GM21717 (cell line): Measurements from ENCODE around the gene KIR3DL2.
"Not testable (repeated sequence)": the region's sequence is repeated elsewhere in the genome, so short reads cannot be mapped to it uniquely, and the experiment has no call there.

Experiments
- ATAC-seq: cut with Tn5 transposase; IDR thresholded peaks from one replicate; pipeline ENCODE4 v1.9.1; 2021; ENCODE audit warnings: mild to moderate bottlenecking, moderate library complexity; ENCODE audit not compliant: unreplicated experiment

The KIR3DL2 gene

DNA sequence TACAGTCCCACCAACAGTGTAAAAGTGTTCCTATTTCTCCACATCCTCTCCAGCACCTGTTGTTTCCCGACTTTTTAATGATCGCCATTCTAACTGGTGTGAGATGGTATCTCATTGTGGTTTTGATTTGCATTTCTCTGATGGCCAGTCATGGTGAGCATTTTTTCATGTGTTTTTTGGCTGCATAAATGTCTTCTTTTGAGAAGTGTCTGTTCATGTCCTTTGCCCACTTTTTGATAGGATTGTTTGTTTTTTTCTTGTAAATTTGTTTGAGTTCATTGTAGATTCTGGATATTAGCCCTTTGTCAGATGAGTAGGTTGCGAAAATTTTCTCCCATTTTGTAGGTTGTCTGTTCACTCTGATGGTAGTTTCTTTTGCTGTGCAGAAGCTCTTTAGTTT is 13.2 kb downstream of the KIR3DL2 start:
- not testable (repeated sequence) for ATAC-seq

DNA sequence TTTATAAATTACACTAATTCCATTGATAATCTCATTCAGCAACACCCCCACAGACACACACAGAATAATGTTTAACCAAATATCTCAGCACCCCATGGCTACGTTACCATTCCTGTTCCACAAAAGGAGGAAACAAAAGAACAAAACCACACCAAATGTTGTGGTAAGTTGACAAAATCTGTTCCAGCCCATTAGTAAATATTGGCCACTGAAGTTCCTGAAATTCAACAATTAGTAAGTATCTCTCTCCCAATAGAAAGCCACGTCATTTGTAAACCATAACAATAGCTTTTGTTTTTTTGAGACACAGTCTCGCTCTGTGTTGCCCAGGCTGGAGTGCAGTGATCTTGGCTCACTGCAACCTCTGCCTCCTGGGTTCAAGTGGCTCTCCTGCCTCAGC is 21.5 kb downstream of the KIR3DL2 start:
- no peak for ATAC-seq

DNA sequence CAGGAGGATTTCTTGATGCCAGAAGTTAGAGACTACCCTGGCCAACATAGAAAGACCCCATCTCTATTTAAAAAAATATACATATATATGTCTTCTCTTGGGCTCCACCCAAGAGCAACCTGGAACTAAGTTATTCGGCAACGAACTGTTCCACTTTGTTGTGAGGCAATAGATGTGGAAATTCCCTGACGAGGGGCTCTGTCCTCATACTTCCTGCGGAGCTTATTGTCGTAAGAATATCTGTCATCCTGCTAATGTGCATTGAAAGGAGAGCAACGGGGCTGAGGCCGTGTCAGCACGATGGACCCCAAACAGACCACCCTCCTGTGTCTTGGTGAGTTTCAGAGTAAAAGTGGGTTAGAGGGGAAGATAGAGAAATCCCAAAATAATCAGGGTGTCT is 23.7 kb downstream of the KIR3DL2 start, which contains the start of gene FCAR:
Gene FCAR, plus strand, starts transcription at position 246 of the 400 bp plus-strand sequence. Its CDS starts 55 bp downstream, at position 301.
- ATAC-seq = no peak

- ATAC-seq = no peak
Measured at GRCh38 chr19:54875506-54875905, 25.3 kb downstream of the KIR3DL2 start.

DNA sequence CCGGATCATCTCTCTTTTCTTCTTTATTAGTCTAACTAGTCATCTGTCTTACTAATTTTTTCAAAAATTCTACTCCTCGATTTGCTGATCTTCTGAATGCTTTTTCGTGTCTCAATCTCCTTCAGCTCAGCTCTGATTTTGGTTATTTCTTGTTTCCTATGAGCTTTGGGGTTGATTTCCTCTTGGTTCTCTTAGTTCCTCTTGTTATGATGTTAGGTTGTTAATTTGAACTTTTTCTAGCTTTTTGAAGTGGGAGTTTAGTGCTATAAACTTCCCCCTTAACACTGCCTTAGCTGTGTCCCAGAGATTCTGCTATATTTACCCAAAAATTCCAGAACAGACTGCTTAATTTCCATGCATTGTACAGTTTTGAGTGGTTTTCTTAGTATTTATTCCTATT is 27.2 kb downstream of the KIR3DL2 start:
- no peak for ATAC-seq

- no peak for ATAC-seq
Measured at GRCh38 chr19:54881884-54882283, 31.6 kb downstream of the KIR3DL2 start.

DNA sequence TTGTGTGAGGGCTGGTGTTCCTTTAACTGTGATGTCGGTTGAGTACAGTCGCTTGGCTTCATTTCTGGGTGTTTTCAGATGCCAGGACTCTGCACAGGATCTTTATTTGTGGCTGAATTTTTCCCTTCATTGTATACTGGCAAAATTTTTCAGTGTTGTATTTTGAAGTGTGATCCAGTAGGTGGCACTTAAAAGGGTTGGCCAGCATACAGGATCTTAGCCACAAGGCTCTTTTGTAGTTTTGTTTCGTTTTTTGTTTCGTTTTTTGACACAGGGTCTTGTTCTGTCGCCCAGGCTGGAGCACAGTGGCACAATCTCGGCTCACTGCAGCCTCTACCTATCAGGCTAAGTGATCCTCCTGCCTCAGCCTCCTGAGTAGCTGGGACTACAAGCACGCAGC is 32.5 kb downstream of the KIR3DL2 start:
- no peak for ATAC-seq

DNA sequence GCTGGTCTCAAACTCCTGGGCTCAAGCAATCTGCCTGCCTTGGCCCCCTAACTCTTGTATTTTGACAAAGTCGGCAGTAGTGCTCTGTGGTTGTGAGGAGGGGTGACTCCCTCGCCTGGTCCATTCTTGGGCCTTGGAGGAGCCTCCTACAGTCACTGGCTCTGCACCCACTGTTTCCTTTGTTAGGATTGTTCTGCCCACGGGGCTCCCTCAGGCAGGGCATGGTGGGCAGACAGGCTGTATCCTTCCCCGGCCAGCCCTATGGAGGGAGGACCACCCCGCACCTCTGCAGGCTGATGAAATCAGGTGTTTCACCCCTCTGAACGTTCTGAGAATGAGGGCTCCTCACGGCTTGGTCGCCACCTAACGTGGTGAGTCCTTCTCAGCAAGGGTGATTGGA is 33.0 kb downstream of the KIR3DL2 start:
- ATAC-seq = no peak

DNA sequence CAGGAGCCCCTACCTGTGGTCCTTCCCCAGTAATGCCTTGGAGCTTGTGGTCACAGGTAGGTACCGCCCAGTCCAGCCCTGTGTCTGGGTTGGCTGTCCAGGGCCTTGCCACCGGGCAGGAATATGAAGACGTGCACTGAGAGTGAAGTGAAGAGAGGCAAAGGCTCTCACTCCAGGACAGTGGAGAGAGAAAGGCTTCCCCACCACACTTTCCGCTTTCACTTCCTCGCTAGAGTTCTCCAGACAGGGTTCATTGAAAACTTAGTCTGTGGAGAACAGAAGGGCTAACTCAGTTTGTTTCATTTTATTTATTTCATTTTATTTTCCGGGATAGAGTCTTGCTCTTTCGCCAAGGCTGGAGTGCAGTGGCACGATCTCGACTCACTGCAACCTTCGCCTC is 38.0 kb downstream of the KIR3DL2 start:
- no peak for ATAC-seq

- ATAC-seq = no peak
Measured at GRCh38 chr19:54889566-54889965, 39.3 kb downstream of the KIR3DL2 start.

- ATAC-seq = no peak
Measured at GRCh38 chr19:54893406-54893805, 43.2 kb downstream of the KIR3DL2 start.

- ATAC-seq = not testable (repeated sequence)
Measured at GRCh38 chr19:54894106-54894505, 43.9 kb downstream of the KIR3DL2 start.

- ATAC-seq = no peak
Measured at GRCh38 chr19:54896036-54896435, 45.8 kb downstream of the KIR3DL2 start.

DNA sequence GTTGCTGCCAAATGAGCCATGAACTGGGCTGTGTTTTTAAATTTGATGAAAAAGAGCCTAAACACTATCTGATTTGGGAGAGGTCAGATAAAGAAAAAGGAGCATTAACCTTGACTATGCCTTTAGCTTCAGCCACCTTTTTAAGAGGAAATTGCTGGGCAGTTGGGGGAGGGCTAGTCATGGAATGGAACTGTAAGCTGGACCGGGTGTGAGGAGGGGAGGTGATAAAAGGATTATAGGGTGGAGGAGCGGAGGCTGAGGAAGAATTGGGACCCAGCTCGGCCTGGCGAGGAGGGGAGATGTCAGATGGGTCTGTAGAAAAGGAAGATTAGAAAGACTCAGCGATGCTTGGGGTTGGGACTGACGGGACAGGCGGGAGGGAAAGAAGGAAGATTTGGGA is 48.4 kb downstream of the KIR3DL2 start:
- ATAC-seq = not testable (repeated sequence)

DNA sequence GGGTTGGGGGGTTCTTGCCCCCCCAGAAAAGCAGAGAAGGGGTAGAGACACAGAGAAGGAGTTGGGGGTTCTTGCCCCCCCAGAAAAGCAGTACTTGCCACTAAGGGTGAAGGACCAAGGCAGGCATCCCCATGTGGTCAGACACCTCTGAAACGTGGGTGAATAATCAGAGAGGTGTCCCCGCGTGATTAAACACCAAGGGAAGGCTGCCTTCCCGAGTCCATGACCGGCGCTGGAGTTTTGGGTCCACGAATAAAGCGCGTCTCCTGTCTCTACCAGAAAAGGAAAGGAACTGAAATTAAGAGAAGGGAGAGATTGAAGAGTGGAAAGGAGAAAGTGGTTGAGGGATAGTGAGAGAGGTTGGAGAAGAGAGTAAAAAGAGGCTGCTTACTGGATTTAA is 49.4 kb downstream of the KIR3DL2 start:
- not testable (repeated sequence) for ATAC-seq

DNA sequence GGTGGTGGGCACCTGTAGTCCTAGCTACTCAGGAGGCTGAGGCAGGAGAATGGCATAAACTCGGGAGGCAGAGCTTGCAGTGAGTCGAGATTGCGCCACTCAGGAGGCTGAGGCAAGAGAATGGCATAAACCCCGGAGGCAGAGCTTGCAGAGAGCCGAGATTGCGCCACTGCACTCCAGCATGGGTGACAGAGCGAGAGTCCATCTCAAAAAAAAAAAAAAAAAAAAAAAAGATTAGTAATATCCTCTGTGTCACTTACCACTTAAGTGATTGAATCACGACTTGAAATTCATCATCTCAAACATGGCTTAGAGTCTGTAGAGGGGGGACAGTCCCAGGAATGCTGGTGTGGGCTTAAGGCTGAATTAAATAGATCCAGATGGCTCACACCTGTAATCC is 50.9 kb downstream of the KIR3DL2 start:
- ATAC-seq = not testable (repeated sequence)

DNA sequence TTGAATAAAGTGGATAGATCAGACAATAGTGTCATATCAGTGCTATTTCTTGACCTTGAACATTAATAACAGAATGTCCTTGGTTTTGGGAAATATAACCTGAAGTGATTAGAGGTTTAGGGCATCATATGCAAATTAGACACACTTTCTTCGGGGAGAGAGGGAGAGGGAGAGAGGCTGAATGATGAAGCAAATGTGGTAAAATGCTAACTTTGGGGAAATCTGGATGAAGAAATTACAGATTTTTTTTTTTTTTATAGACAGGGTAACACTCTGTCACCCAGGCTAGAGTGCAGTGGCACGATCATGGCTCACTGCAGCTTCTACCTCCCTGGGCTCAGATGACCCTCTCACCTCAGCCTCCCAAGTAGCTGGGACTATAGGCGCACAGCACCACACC is 51.8 kb downstream of the KIR3DL2 start:
- no peak for ATAC-seq

GRCh38 chr19:54903303-54903702 is 53.1 kb downstream of the KIR3DL2 start:
- no peak for ATAC-seq

- ATAC-seq = not testable (repeated sequence)
Measured at GRCh38 chr19:54904261-54904660, 54.0 kb downstream of the KIR3DL2 start.

GRCh38 chr19:54905421-54905802 is 55.2 kb downstream of the KIR3DL2 start:
- no peak for ATAC-seq

- no peak for ATAC-seq
Measured at GRCh38 chr19:54905803-54906511, 55.7 kb downstream of the KIR3DL2 start, which contains the start of gene NCR1. NCR1 (plus strand) TSS chr19:54906148; CDS start chr19:54906188, 40 bp downstream.

DNA sequence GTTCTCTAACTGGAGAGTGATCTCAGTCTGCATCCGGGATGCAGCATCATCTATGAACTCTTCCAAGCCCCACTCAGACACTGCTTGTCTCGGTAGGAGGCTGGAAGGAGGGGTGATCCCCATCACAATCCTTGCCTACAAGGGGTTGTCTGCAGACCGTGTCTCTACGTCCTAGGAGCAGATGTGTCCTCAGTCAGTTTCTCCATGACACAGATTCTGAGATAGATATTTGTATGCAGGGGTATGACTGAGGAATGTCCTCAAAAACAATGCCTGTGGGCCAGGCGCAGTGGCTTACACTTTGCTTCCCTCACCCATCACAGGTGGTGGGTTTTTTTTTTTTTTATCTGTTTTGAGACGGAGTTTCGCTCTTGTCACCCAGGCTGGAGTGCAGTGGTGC is 56.6 kb downstream of the KIR3DL2 start:
- ATAC-seq = no peak

DNA sequence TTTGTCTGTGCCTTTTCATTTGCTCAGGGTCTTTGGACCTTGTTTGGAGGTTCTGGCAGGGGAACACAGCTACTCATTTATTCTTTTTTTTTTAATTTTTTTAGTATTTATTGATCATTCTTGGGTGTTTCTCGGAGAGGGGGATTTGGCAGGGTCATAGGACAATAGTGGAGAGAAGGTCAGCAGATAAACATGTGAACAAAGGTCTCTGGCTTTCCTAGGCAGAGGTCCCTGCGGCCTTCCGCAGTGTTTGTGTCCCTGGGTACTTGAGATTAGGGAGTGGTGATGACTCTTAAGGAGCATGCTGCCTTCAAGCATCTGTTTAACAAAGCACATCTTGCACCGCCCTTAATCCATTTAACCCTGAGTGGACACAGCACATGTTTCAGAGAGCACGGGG is 57.7 kb downstream of the KIR3DL2 start:
- ATAC-seq = not testable (repeated sequence)
